MM.1S (cell line): Measurements from ENCODE around the gene DISC1.

Source experiments
- DNase-seq: peaks from one replicate; pipeline ENCODE4 v3.0.0-alpha.2; 2015
- H2AFZ ChIP-seq: fragments of 300-600 bp; sonication (generic); 2 replicates; pipeline ENCODE4 v1.6.0; 2016; ENCODE audit warnings: antibody characterized with exemption, low read length
- H3F3A ChIP-seq: fragments of 300-600 bp; sonication (generic); 2 replicates; pipeline ENCODE4 v1.6.1; 2016; ENCODE audit warnings: mild to moderate bottlenecking, antibody characterized with exemption, low read length, moderate library complexity, mixed read lengths; ENCODE audit not compliant: insufficient read depth
- H3K27ac ChIP-seq: fragments of 300-600 bp; sonication (generic); 2 replicates; pipeline ENCODE4 v1.5.1; 2016; ENCODE audit warnings: mild to moderate bottlenecking, low read length
- H3K27me3 ChIP-seq: fragments of 300-600 bp; sonication (generic); replicated peaks from 2 replicates; pipeline ENCODE4 v1.6.0; 2016; ENCODE audit warnings: low read length; ENCODE audit not compliant: insufficient read depth
- H3K36me3 ChIP-seq: fragments of 300-600 bp; sonication (generic); replicated peaks from 2 replicates; pipeline ENCODE4 v1.6.1; 2016; ENCODE audit warnings: mild to moderate bottlenecking, low read length, mixed read lengths; ENCODE audit not compliant: insufficient read depth
- H3K4me1 ChIP-seq: fragments of 300-600 bp; sonication (generic); 2 replicates; pipeline ENCODE4 v1.6.1; 2016; ENCODE audit warnings: low read length, mixed read lengths
- H3K4me2 ChIP-seq: fragments of 300-600 bp; sonication (generic); 2 replicates; pipeline ENCODE4 v1.6.0; 2016; ENCODE audit warnings: low read depth, low read length
- H3K4me3 ChIP-seq: fragments of 300-600 bp; sonication (generic); 2 replicates; pipeline ENCODE4 v1.5.1; 2016; ENCODE audit warnings: low read length, mixed read lengths
- H3K79me2 ChIP-seq: fragments of 300-600 bp; sonication (generic); 2 replicates; pipeline ENCODE4 v1.6.1; 2016; ENCODE audit warnings: mixed run types, low read length, mixed read lengths
- H3K9ac ChIP-seq: fragments of 300-600 bp; sonication (generic); 2 replicates; pipeline ENCODE4 v1.6.1; 2016; ENCODE audit warnings: low read length, mixed read lengths
- H3K9me2 ChIP-seq: fragments of 300-600 bp; sonication (generic); replicated peaks from 2 replicates; pipeline ENCODE4 v1.6.1; 2016; ENCODE audit warnings: mild to moderate bottlenecking, low read length, mixed read lengths; ENCODE audit not compliant: insufficient read depth
- H3K9me3 ChIP-seq: fragments of 300-600 bp; sonication (generic); replicated peaks from 2 replicates; pipeline ENCODE4 v1.6.1; 2016; ENCODE audit warnings: mild to moderate bottlenecking, low read length, mixed read lengths; ENCODE audit not compliant: insufficient read depth
- H4K20me1 ChIP-seq: fragments of 300-600 bp; sonication (generic); 2 replicates; pipeline ENCODE4 v1.6.1; 2016; ENCODE audit warnings: mild to moderate bottlenecking, low read length, moderate library complexity, mixed read lengths; ENCODE audit not compliant: insufficient read depth
- CTCF ChIP-seq: fragments of 300-600 bp; sonication (generic); IDR thresholded peaks from 2 replicates; pipeline ENCODE4 v1.5.1; 2016; ENCODE audit warnings: antibody characterized with exemption, low read length, mixed read lengths
- EZH2 ChIP-seq: fragments of 300-600 bp; sonication (generic); optimal IDR thresholded peaks from 2 replicates; pipeline ENCODE3; 2017; ENCODE audit warnings: low read depth, mild to moderate bottlenecking, antibody characterized with exemption, low read length, mixed read lengths
- EZH2phosphoT487 ChIP-seq: fragments of 300-600 bp; sonication (generic); IDR thresholded peaks from 2 replicates; pipeline ENCODE4 v1.6.1; 2018; ENCODE audit warnings: antibody characterized with exemption, low read length

Gene DISC1

GRCh38 chr1:231971397-231972110, 345.0 kb downstream of the DISC1 start:
- H3K27me3 ChIP-seq: no peaks in the 10 kb centered on the region
- H3K9me3 ChIP-seq: no peaks in the 10 kb centered on the region
- DNase-seq: no peak
- no peak overlapping the region for H3K4me2 ChIP-seq
- no peaks in the 10 kb centered on the region for H3K79me2 ChIP-seq
- no peak overlapping the region for H3K27ac ChIP-seq
- H3F3A ChIP-seq: no peaks in the 10 kb centered on the region
- H3K36me3 ChIP-seq: no peaks in the 10 kb centered on the region
- no peak overlapping the region for H2AFZ ChIP-seq
- TF ChIP-seq CTCF (no peak), EZH2phosphoT487 (no peak), EZH2 (no peak)
- H3K9me2 ChIP-seq: no peaks in the 10 kb centered on the region
- H4K20me1 ChIP-seq: no peaks in the 10 kb centered on the region
- no peaks in the 10 kb centered on the region for H3K4me1 ChIP-seq
- H3K9ac ChIP-seq: no peak overlapping the region
- no peak overlapping the region for H3K4me3 ChIP-seq

GRCh38 chr1:231972111-231972445, 345.5 kb downstream of the DISC1 start:
- no peaks in the 10 kb centered on the region for H3K36me3 ChIP-seq
- H3F3A ChIP-seq: no peaks in the 10 kb centered on the region
- H3K79me2 ChIP-seq: no peaks in the 10 kb centered on the region
- no peak overlapping the region for H3K9ac ChIP-seq
- no peak for DNase-seq
- no peak overlapping the region for H2AFZ ChIP-seq
- H3K27me3 ChIP-seq: no peaks in the 10 kb centered on the region
- H3K4me2 ChIP-seq: no peak overlapping the region
- no peaks in the 10 kb centered on the region for H4K20me1 ChIP-seq
- no peaks in the 10 kb centered on the region for H3K9me2 ChIP-seq
- TF ChIP-seq CTCF (no peak), EZH2phosphoT487 (no peak), EZH2 (no peak)
- no peak overlapping the region for H3K27ac ChIP-seq
- H3K4me3 ChIP-seq: no peak overlapping the region
- H3K4me1 ChIP-seq: no peaks in the 10 kb centered on the region
- no peaks in the 10 kb centered on the region for H3K9me3 ChIP-seq

GRCh38 chr1:231973830-231974229, 347.2 kb downstream of the DISC1 start:
- no peaks in the 10 kb centered on the region for H3K79me2 ChIP-seq
- DNase-seq: no peak
- H3F3A ChIP-seq: no peaks in the 10 kb centered on the region
- H3K4me1 ChIP-seq: no peaks in the 10 kb centered on the region
- H3K9me2 ChIP-seq: no peaks in the 10 kb centered on the region
- H3K27me3 ChIP-seq: no peaks in the 10 kb centered on the region
- no peak overlapping the region for H3K4me3 ChIP-seq
- H2AFZ ChIP-seq: no peak overlapping the region
- TF ChIP-seq CTCF (no peak), EZH2 (no peak), EZH2phosphoT487 (no peak)
- H3K27ac ChIP-seq: no peak overlapping the region
- H3K9me3 ChIP-seq: no peaks in the 10 kb centered on the region
- no peak overlapping the region for H3K9ac ChIP-seq
- H4K20me1 ChIP-seq: no peaks in the 10 kb centered on the region
- no peak overlapping the region for H3K4me2 ChIP-seq
- H3K36me3 ChIP-seq: no peaks in the 10 kb centered on the region
